AG10803 (cell line): ENCODE data around the gene XPNPEP2.
A peak's percentile ranks its signal among the peaks of the same experiment; 100 is the strongest.

Experiments used
- DNase-seq: peaks from one replicate; pipeline ENCODE4 v3.0.0; 2010; ENCODE audit warnings: low read depth
- H3K4me3 ChIP-seq: 2 replicates; pipeline ENCODE4 v1.5.1; 2011; ENCODE audit warnings: mild to moderate bottlenecking, low read length, control low read depth
- CTCF ChIP-seq: conservative IDR thresholded peaks from 2 replicates; pipeline ENCODE4 v1.5.1; 2011; ENCODE audit warnings: mild to moderate bottlenecking, low read length, control low read depth, inconsistent platforms

The XPNPEP2 gene

GRCh38 chrX:129724754-129725153 lies 14.0 kb upstream of the XPNPEP2 start:
- H3K4me3 ChIP-seq: no peak overlapping the region
- DNase-seq: no peak
- TF ChIP-seq CTCF: no peak

- H3K4me3 ChIP-seq: no peak overlapping the region
- peak; percentile 50 for DNase-seq
- peak; percentile 79 for TF ChIP-seq CTCF
Observed at GRCh38 chrX:129726307-129727111, 12.3 kb upstream of the XPNPEP2 start.

- H3K4me3 ChIP-seq: no peak overlapping the region
- no peak for DNase-seq
- TF ChIP-seq CTCF: no peak
Observed at GRCh38 chrX:129728061-129728460, 10.7 kb upstream of the XPNPEP2 start.

- no peak for DNase-seq
- no peak for TF ChIP-seq CTCF
- no peak overlapping the region for H3K4me3 ChIP-seq
Observed at GRCh38 chrX:129731228-129731627, 7.6 kb upstream of the XPNPEP2 start.

- TF ChIP-seq CTCF: no peak
- DNase-seq: no peak
- H3K4me3 ChIP-seq: no peak overlapping the region
Observed at GRCh38 chrX:129732857-129733256, 5.9 kb upstream of the XPNPEP2 start.

- no peak for TF ChIP-seq CTCF
- H3K4me3 ChIP-seq: no peak overlapping the region
- no peak for DNase-seq
Observed at GRCh38 chrX:129733335-129733734, 5.4 kb upstream of the XPNPEP2 start.

- H3K4me3 ChIP-seq: no peak overlapping the region
- no peak for DNase-seq
- no peak for TF ChIP-seq CTCF
Observed at GRCh38 chrX:129736491-129736890, 2.3 kb upstream of the XPNPEP2 start.
